RWPE2 (cell line): ENCODE data around the gene PAF1.

ENCODE experiments used
- ATAC-seq: fragments of 200-7000 bp; cut with Tn5 transposase; 3 replicates; pipeline ENCODE4 v1.9.1; 2021; ENCODE audit warnings: low read depth
- DNase-seq: peaks from one replicate; pipeline ENCODE4 v3.0.0-alpha.2; 2020; ENCODE audit warnings: low spot score
- H3K27ac ChIP-seq: fragments of 450-650 bp; 2 replicates; pipeline ENCODE4 v1.5.1; 2017; ENCODE audit warnings: mild to moderate bottlenecking; ENCODE audit not compliant: poor library complexity, severe bottlenecking
- H3K27me3 ChIP-seq: fragments of 250-450 bp; sonication (Bioruptor Pico); 2 replicates; pipeline ENCODE4 v1.5.1; 2021; ENCODE audit warnings: mild to moderate bottlenecking, moderate library complexity; ENCODE audit not compliant: insufficient read depth, poor library complexity, severe bottlenecking
- H3K36me3 ChIP-seq: fragments of 250-450 bp; sonication (Bioruptor Pico); 2 replicates; pipeline ENCODE4 v1.5.1; 2020; ENCODE audit warnings: low read depth, mild to moderate bottlenecking, moderate library complexity
- H3K4me1 ChIP-seq: fragments of 250-450 bp; sonication (Bioruptor Pico); 2 replicates; pipeline ENCODE4 v1.5.1; 2021; ENCODE audit warnings: mild to moderate bottlenecking, moderate library complexity; ENCODE audit not compliant: insufficient read depth, poor library complexity, severe bottlenecking
- H3K4me3 ChIP-seq: fragments of 250-450 bp; sonication (Bioruptor Pico); 2 replicates; pipeline ENCODE4 v1.5.1; 2021; ENCODE audit warnings: mild to moderate bottlenecking, moderate library complexity; ENCODE audit not compliant: severe bottlenecking
- H3K9me3 ChIP-seq: fragments of 250-450 bp; sonication (Bioruptor Pico); 2 replicates; pipeline ENCODE4 v1.5.1; 2021; ENCODE audit warnings: mild to moderate bottlenecking, moderate library complexity; ENCODE audit not compliant: severe bottlenecking
- CTCF ChIP-seq: fragments of 450-650 bp; IDR thresholded peaks from one replicate; pipeline ENCODE4 v1.5.1; 2017; ENCODE audit warnings: mild to moderate bottlenecking, moderate library complexity; ENCODE audit not compliant: poor library complexity, severe bottlenecking

Gene PAF1

GRCh38 chr19:39403331-39404312, 12.7 kb upstream of the PAF1 start:
- DNase-seq (peak; percentile 98), ATAC-seq (peak; percentile 56)
- Histone ChIP-seq H3K27ac (peak overlapping the region; percentile 98), H3K4me3 (peak overlapping the region; percentile 20), H3K9me3 (no peaks in the 10 kb centered on the region), H3K27me3 (no peaks in the 10 kb centered on the region), H3K36me3 (peaks cover 23% of the 10 kb centered on the region), H3K4me1 (peaks cover 27% of the 10 kb centered on the region)
- no peak for TF ChIP-seq CTCF

- Histone ChIP-seq H3K27ac (peak overlapping the region; percentile 98), H3K27me3 (no peaks in the 10 kb centered on the region), H3K4me3 (peak overlapping the region; percentile 20), H3K4me1 (peaks cover 37% of the 10 kb centered on the region), H3K9me3 (no peaks in the 10 kb centered on the region), H3K36me3 (peaks cover 13% of the 10 kb centered on the region)
- ATAC-seq = 0 out of 3 replicates have a peak, but pooled peaks have one; percentile 0
- DNase-seq = no peak
- TF ChIP-seq CTCF = no peak
These were observed 11.7 kb upstream of the PAF1 start for GRCh38 chr19:39402346-39403300.

GRCh38 chr19:39401549-39402345, 10.8 kb upstream of the PAF1 start:
- H3K4me1 ChIP-seq = peaks cover 39% of the 10 kb centered on the region
- H3K27ac ChIP-seq = peak overlapping the region; percentile 98
- no peaks in the 10 kb centered on the region for H3K27me3 ChIP-seq
- ATAC-seq = peak; percentile 43
- no peak overlapping the region for H3K4me3 ChIP-seq
- H3K36me3 ChIP-seq = peaks cover 4% of the 10 kb centered on the region; the same call in 1 of the 2 replicates
- DNase-seq = no peak
- H3K9me3 ChIP-seq = no peaks in the 10 kb centered on the region
- TF ChIP-seq CTCF = no peak

GRCh38 chr19:39401070-39401548, 10.2 kb upstream of the PAF1 start:
- TF ChIP-seq CTCF = no peak
- Histone ChIP-seq H3K27ac (peak overlapping the region; percentile 98), H3K27me3 (no peaks in the 10 kb centered on the region), H3K36me3 (peaks cover 4% of the 10 kb centered on the region), H3K9me3 (no peaks in the 10 kb centered on the region), H3K4me3 (no peak overlapping the region), H3K4me1 (peaks cover 39% of the 10 kb centered on the region)
- ATAC-seq (no peak), DNase-seq (no peak)
